Esophagus squamous epithelium (tissue), 4 donors: ENCODE data around the gene UBL5.

Experiments used
- CTCF ChIP-seq, 6 experiments: fragments of 450-650 bp in 4 of 6; fragments of 200-600 bp in 2 of 6; sonication (generic) in 2 of 6; IDR thresholded peaks; one replicate each; pipeline ENCODE4 v1.5.1; 2016 to 2019; ENCODE audit warnings: antibody characterized with exemption in 6 of 6, mild to moderate bottlenecking in 4 of 6, moderate library complexity in 4 of 6
- POLR2A ChIP-seq, 4 donors: fragments of 450-650 bp; IDR thresholded peaks; one replicate each; pipeline ENCODE4 v1.6.1; 2017; ENCODE audit warnings: antibody characterized with exemption in 4 of 4, mild to moderate bottlenecking in 4 of 4, moderate library complexity in 3 of 4

- no peak for TF ChIP-seq CTCF (IDR thresholded peaks at IDR 0.05)
- no peak for TF ChIP-seq POLR2A (IDR thresholded peaks at IDR 0.05)
Measured at GRCh38 chr19:9865732-9866501, 38.2 kb downstream of the UBL5 start.
